OCI-LY3 (cell line): Measurements from ENCODE around the gene PAM.

Experiments used
- CTCF ChIP-seq: fragments of 200-600, 300-600 bp; sonication (generic); IDR thresholded peaks from 2 replicates; pipeline ENCODE4 v1.5.1; 2014; ENCODE audit warnings: antibody characterized with exemption, low read length, low read depth
- EZH2phosphoT487 ChIP-seq: fragments of 200-600 bp; shearing (Covaris generic); IDR thresholded peaks from 2 replicates; pipeline ENCODE4 v1.6.1; 2018; ENCODE audit warnings: antibody characterized with exemption, mixed run types, low read depth

DNA sequence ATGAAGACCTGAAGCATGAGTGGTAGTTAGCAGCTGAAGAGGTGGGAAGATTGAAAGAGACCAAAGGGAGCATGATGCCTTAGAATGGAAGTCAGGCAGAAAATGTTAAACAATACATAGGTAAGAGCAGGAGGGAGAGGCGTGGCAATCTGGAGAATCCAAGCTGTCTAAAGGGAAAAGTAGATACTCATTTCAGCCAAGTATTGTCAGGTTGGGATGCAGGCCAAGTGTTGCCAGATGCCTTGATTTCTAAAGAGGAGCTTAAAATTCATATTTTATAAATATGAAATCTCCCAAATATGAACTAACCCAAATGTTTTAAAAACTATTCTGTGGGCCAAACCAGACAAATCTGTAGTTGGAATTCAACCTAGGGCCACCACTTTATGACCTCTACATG, 4.2 kb downstream of the PAM start:
- no peak for TF ChIP-seq CTCF
- TF ChIP-seq EZH2phosphoT487 = no peak
